OCI-LY1 (cell line): ENCODE data around the gene DTNBP1.

Experiments
- H2AFZ ChIP-seq: fragments of 200-600 bp; sonication (generic), shearing (Covaris generic); 2 replicates; pipeline ENCODE4 v1.6.0; 2014; ENCODE audit warnings: antibody characterized with exemption, mild to moderate bottlenecking, low read length
- H3F3A ChIP-seq: fragments of 200-600 bp; sonication (generic), shearing (Covaris generic); 2 replicates; pipeline ENCODE4 v1.6.0; 2014; ENCODE audit warnings: mild to moderate bottlenecking, antibody characterized with exemption, low read length, moderate library complexity; ENCODE audit not compliant: insufficient read depth
- H3K27ac ChIP-seq: fragments of 200-600 bp; sonication (generic); 2 replicates; pipeline ENCODE4 v1.5.1; 2014; ENCODE audit warnings: low read length, mixed run types, mild to moderate bottlenecking, low read depth; ENCODE audit not compliant: poor library complexity, severe bottlenecking
- H3K27me3 ChIP-seq: fragments of 200-600 bp; sonication (generic); 2 replicates; pipeline ENCODE4 v1.6.0; 2014; ENCODE audit warnings: antibody characterized with exemption, mild to moderate bottlenecking, low read length, moderate library complexity; ENCODE audit not compliant: insufficient read depth
- H3K36me3 ChIP-seq: fragments of 200-600 bp; sonication (generic); 2 replicates; pipeline ENCODE4 v1.6.1; 2014; ENCODE audit warnings: mild to moderate bottlenecking, antibody characterized with exemption, low read length, moderate library complexity, mixed read lengths; ENCODE audit not compliant: insufficient read depth
- H3K4me1 ChIP-seq: fragments of 200-600 bp; sonication (generic); 2 replicates; pipeline ENCODE4 v1.5.1; 2014; ENCODE audit warnings: mild to moderate bottlenecking, low read length, moderate library complexity; ENCODE audit not compliant: insufficient read depth, severe bottlenecking
- H3K4me2 ChIP-seq: fragments of 200-600 bp; sonication (generic), shearing (Covaris generic); 2 replicates; pipeline ENCODE4 v1.6.1; 2014; ENCODE audit warnings: low read length
- H3K4me3 ChIP-seq: fragments of 200-600 bp; sonication (generic); 2 replicates; pipeline ENCODE4 v1.5.1; 2014; ENCODE audit warnings: low read length, low read depth, mild to moderate bottlenecking, mixed read lengths; ENCODE audit not compliant: poor library complexity, severe bottlenecking
- H3K79me2 ChIP-seq: fragments of 200-600 bp; shearing (Covaris generic); 2 replicates; pipeline ENCODE4 v1.6.1; 2016; ENCODE audit warnings: mixed run types, low read length, mixed read lengths; ENCODE audit not compliant: insufficient read depth
- H3K9ac ChIP-seq: fragments of 200-600 bp; sonication (generic), shearing (Covaris generic); 2 replicates; pipeline ENCODE4 v1.6.1; 2014; ENCODE audit warnings: mild to moderate bottlenecking, low read length, mixed read lengths
- H3K9me2 ChIP-seq: fragments of 200-600 bp; sonication (generic), shearing (Covaris generic); 2 replicates; pipeline ENCODE4 v1.6.1; 2014; ENCODE audit warnings: low read depth, mild to moderate bottlenecking, low read length, mixed read lengths
- H3K9me3 ChIP-seq: fragments of 200-600 bp; shearing (Covaris generic); 2 replicates; pipeline ENCODE4 v1.6.1; 2014; ENCODE audit warnings: low read length, mixed read lengths
- H4K20me1 ChIP-seq: fragments of 200-600 bp; sonication (generic), shearing (Covaris generic); 2 replicates; pipeline ENCODE4 v1.6.0; 2016; ENCODE audit warnings: mild to moderate bottlenecking, low read length; ENCODE audit not compliant: insufficient read depth
- CTCF ChIP-seq: fragments of 200-600 bp; sonication (generic), shearing (Covaris generic); IDR thresholded peaks from 2 replicates; pipeline ENCODE4 v1.5.1; 2017; ENCODE audit warnings: mild to moderate bottlenecking, antibody characterized with exemption, low read length, moderate library complexity, mixed read lengths
- EZH2 ChIP-seq: fragments of 200-600 bp; sonication (generic), shearing (Covaris generic); IDR thresholded peaks from 2 replicates; pipeline ENCODE4 v1.8.0; 2017; ENCODE audit warnings: borderline replicate concordance, mixed run types, mild to moderate bottlenecking, antibody characterized with exemption, low read length, moderate library complexity, mixed read lengths

The DTNBP1 gene

GRCh38 chr6:15536198-15536955, 126.5 kb downstream of the DTNBP1 start:
- Histone ChIP-seq H3K9ac (no peak overlapping the region), H3K4me1 (no peaks in the 10 kb centered on the region), H3K27ac (no peak overlapping the region), H3K4me3 (no peak overlapping the region), H3K4me2 (no peak overlapping the region), H3K79me2 (no peaks in the 10 kb centered on the region), H3K36me3 (peaks cover 8% of the 10 kb centered on the region; the same call in 1 of the 2 replicates), H3K27me3 (no peaks in the 10 kb centered on the region), H3K9me2 (no peaks in the 10 kb centered on the region), H4K20me1 (no peaks in the 10 kb centered on the region), H3K9me3 (no peaks in the 10 kb centered on the region), H3F3A (no peaks in the 10 kb centered on the region), H2AFZ (no peak overlapping the region)
- TF ChIP-seq CTCF: no peak
- TF ChIP-seq EZH2: no peak

- Histone ChIP-seq H3K4me1 (no peaks in the 10 kb centered on the region), H3K36me3 (peaks cover 15% of the 10 kb centered on the region; the same call in 1 of the 2 replicates), H3K79me2 (no peaks in the 10 kb centered on the region), H3K27me3 (no peaks in the 10 kb centered on the region), H2AFZ (no peak overlapping the region), H3K27ac (no peak overlapping the region), H4K20me1 (no peaks in the 10 kb centered on the region), H3K4me2 (no peak overlapping the region), H3K9me2 (no peaks in the 10 kb centered on the region), H3F3A (no peaks in the 10 kb centered on the region), H3K9me3 (no peaks in the 10 kb centered on the region), H3K9ac (no peak overlapping the region), H3K4me3 (no peak overlapping the region)
- no peak for TF ChIP-seq EZH2
- TF ChIP-seq CTCF: no peak
Observed at GRCh38 chr6:15535495-15536197, 127.2 kb downstream of the DTNBP1 start.

- Histone ChIP-seq H3K9me2 (no peaks in the 10 kb centered on the region), H3K4me1 (no peaks in the 10 kb centered on the region), H3K9me3 (no peaks in the 10 kb centered on the region), H2AFZ (no peak overlapping the region), H3K36me3 (peaks cover 22% of the 10 kb centered on the region; the same call in 1 of the 2 replicates), H3K4me2 (no peak overlapping the region), H4K20me1 (no peaks in the 10 kb centered on the region), H3K4me3 (no peak overlapping the region), H3K9ac (no peak overlapping the region), H3F3A (no peaks in the 10 kb centered on the region), H3K27me3 (no peaks in the 10 kb centered on the region), H3K27ac (no peak overlapping the region), H3K79me2 (no peaks in the 10 kb centered on the region)
- TF ChIP-seq CTCF: no peak
- TF ChIP-seq EZH2: no peak
Observed at GRCh38 chr6:15534974-15535373, 127.9 kb downstream of the DTNBP1 start.
